LNCaP clone FGC (cell line): ENCODE results near the gene GSTM5.

Experiments used
- DNase-seq: peaks from one replicate; pipeline ENCODE4 v3.0.0-alpha.2; 2011; ENCODE audit warnings: low read depth
- H3K4me3 ChIP-seq: 2 replicates; pipeline ENCODE4 v1.5.1; 2011; ENCODE audit warnings: mild to moderate bottlenecking, low read depth, low read length, control low read depth
- CTCF ChIP-seq: IDR thresholded peaks from 2 replicates; pipeline ENCODE4 v1.5.1; 2012; ENCODE audit warnings: mild to moderate bottlenecking; ENCODE audit not compliant: control insufficient read depth, insufficient read depth; ENCODE audit errors: extremely low read depth

Gene GSTM5

GRCh38 chr1:109714661-109715372 lies 2.8 kb downstream of the GSTM5 start:
- no peak overlapping the region for H3K4me3 ChIP-seq
- no peak for DNase-seq
- no peak for TF ChIP-seq CTCF

DNA sequence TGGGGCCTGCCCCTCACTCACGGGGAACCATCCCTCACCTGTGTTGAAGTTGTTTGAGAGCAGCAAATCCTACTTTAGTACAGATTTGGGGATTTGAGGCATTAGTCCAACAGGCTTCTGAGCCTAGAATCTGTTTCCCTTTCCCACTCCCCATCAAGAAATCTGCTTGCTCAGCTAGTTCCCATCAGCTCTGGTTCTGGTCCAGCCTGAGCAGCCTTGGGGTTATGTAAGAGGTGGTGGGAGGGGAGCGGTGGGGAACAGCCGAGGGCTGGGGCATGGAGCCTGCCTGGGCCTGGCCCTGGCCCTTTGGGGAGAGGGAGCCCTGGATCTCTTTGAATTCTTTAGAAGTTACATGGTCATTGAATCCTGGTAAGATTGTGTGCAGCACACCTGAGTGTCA lies 4.1 kb downstream of the GSTM5 start:
- H3K4me3 ChIP-seq = no peak overlapping the region
- DNase-seq = no peak
- no peak for TF ChIP-seq CTCF

DNA sequence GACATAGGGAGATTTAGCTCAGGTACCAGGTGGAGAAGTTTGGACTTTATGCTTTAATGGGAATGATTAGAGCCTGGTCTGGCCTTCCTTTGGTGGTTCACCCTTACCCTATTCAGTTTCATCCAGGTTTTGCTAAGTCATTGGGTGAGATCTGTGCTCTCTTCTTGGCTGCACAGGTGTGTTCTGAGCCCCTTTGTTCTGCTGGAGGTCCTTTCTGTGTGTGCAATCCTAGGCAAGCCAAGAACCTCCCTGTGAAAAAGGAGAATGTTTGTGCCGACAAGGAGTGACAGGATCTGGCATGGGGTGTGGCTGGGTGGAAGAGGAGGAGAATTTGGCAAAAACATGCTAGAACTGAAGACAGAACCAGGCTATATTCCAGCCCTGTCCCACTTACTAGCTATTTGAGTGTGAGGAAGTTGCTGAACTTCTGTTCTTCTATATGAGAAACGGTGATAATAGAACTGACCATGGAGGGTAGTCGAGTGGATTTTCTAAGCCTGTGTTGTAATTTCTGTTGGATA lies 4.6 kb downstream of the GSTM5 start:
- no peak for TF ChIP-seq CTCF
- no peak for DNase-seq
- no peak overlapping the region for H3K4me3 ChIP-seq

DNA sequence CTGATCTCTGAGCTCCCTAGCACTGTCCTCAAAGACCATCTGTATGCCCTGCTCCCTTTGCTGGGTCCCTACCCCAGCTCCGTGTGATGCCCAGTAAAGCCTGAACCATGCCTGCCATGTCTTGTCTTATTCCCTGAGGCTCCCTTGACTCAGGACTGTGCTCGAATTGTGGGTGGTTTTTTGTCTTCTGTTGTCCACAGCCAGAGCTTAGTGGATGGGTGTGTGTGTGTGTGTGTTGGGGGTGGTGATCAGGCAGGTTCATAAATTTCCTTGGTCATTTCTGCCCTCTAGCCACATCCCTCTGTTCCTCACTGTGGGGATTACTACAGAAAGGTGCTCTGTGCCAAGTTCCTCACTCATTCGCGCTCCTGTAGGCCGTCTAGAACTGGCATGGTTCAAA lies 5.7 kb downstream of the GSTM5 start:
- H3K4me3 ChIP-seq = no peak overlapping the region
- TF ChIP-seq CTCF = no peak
- DNase-seq = no peak

DNA sequence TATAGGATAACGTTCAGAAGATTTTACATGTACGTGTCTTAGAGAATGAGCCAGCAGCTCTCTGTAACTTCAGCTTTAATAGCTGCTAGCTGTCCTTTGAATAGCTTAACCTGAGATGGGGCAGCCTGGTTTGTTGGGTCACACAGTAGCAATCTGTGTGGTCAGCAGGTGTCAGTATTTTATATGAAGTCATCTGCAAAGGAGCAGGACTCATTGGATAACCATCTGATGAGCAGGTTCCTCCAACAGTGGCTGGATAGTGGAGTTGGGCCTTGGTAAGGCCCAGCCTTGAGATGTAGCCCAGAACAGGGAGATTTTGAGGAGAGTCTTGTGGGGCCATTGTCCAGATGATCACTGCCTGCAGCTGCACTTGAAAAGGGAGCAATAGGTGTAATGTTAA lies 6.4 kb downstream of the GSTM5 start:
- peak; percentile 35 for TF ChIP-seq CTCF
- no peak overlapping the region for H3K4me3 ChIP-seq
- peak; percentile 19 for DNase-seq

- TF ChIP-seq CTCF = no peak
- no peak for DNase-seq
- no peak overlapping the region for H3K4me3 ChIP-seq
Observed at GRCh38 chr1:109719337-109719837, 7.3 kb downstream of the GSTM5 start.

- TF ChIP-seq CTCF = no peak
- H3K4me3 ChIP-seq = no peak overlapping the region
- DNase-seq = no peak
Observed at GRCh38 chr1:109721042-109721441, 9.0 kb downstream of the GSTM5 start.
